Loucy (cell line): Measurements from ENCODE around the gene RPA1.

ENCODE experiments used
- H2AFZ ChIP-seq: fragments of 200-600 bp; sonication (generic); 2 replicates; pipeline ENCODE4 v1.6.0; 2016; ENCODE audit warnings: antibody characterized with exemption, mild to moderate bottlenecking, low read length, moderate library complexity
- H3F3A ChIP-seq: fragments of 200-600 bp; 2 replicates; pipeline ENCODE4 v1.6.0; 2016; ENCODE audit warnings: antibody characterized with exemption, low read depth, mild to moderate bottlenecking
- H3K27me3 ChIP-seq: fragments of 200-600 bp; sonication (generic); 2 replicates; pipeline ENCODE4 v1.6.1; 2014; ENCODE audit warnings: low read length, mild to moderate bottlenecking; ENCODE audit not compliant: insufficient read depth, poor library complexity, severe bottlenecking
- H3K36me3 ChIP-seq: fragments of 200-600 bp; sonication (generic); 2 replicates; pipeline ENCODE4 v1.6.1; 2016; ENCODE audit warnings: low read length; ENCODE audit not compliant: insufficient read depth
- H3K4me1 ChIP-seq: fragments of 200-600 bp; sonication (generic); 2 replicates; pipeline ENCODE4 v1.5.1; 2014; ENCODE audit warnings: low read length, mild to moderate bottlenecking; ENCODE audit not compliant: insufficient read depth, poor library complexity, severe bottlenecking
- H3K4me2 ChIP-seq: fragments of 200-600 bp; sonication (generic); 2 replicates; pipeline ENCODE4 v1.6.0; 2014; ENCODE audit warnings: antibody characterized with exemption, low read length, low read depth, mild to moderate bottlenecking; ENCODE audit not compliant: poor library complexity, severe bottlenecking
- H3K4me3 ChIP-seq: fragments of 200-600 bp; sonication (generic); 2 replicates; pipeline ENCODE4 v1.5.1; 2014; ENCODE audit warnings: low read length, mild to moderate bottlenecking, mixed read lengths; ENCODE audit not compliant: poor library complexity, severe bottlenecking
- H3K79me2 ChIP-seq: fragments of 200-600 bp; sonication (generic); 2 replicates; pipeline ENCODE4 v1.6.1; 2014; ENCODE audit warnings: low read length; ENCODE audit not compliant: insufficient read depth
- H3K9ac ChIP-seq: fragments of 200-600 bp; sonication (generic); 2 replicates; pipeline ENCODE4 v1.6.0; 2014; ENCODE audit warnings: mild to moderate bottlenecking, low read depth, low read length, moderate library complexity; ENCODE audit not compliant: poor library complexity, severe bottlenecking
- H3K9me2 ChIP-seq: fragments of 200-600 bp; sonication (generic); replicated peaks from 2 replicates; pipeline ENCODE4 v1.6.1; 2016; ENCODE audit warnings: low read depth, low read length, mixed read lengths
- H3K9me3 ChIP-seq: fragments of 200-600 bp; sonication (generic); 2 replicates; pipeline ENCODE4 v1.6.1; 2014; ENCODE audit warnings: mild to moderate bottlenecking, antibody characterized with exemption, low read length, low read depth; ENCODE audit not compliant: insufficient read depth
- H4K20me1 ChIP-seq: fragments of 200-600 bp; sonication (generic); 2 replicates; pipeline ENCODE4 v1.6.0; 2014; ENCODE audit warnings: antibody characterized with exemption, low read length, mild to moderate bottlenecking; ENCODE audit not compliant: insufficient read depth, poor library complexity, severe bottlenecking
- CTCF ChIP-seq: fragments of 200-600 bp; sonication (generic); conservative IDR thresholded peaks from 2 replicates; pipeline ENCODE4 v1.5.1; 2014; ENCODE audit warnings: mild to moderate bottlenecking, antibody characterized with exemption, low read length
- EZH2phosphoT487 ChIP-seq: fragments of 200-600 bp; IDR thresholded peaks from 2 replicates; pipeline ENCODE4 v1.6.1; 2018; ENCODE audit warnings: antibody characterized with exemption, mild to moderate bottlenecking, moderate library complexity, borderline replicate concordance

RPA1 gene

GRCh38 chr17:1941272-1942065 lies 111.7 kb downstream of the RPA1 start:
- H3K9me3 ChIP-seq, result no peaks in the 10 kb centered on the region
- no peak for TF ChIP-seq CTCF
- TF ChIP-seq EZH2phosphoT487, result no peak
- H3K4me3 ChIP-seq, result no peak overlapping the region
- no peaks in the 10 kb centered on the region for H3K4me1 ChIP-seq
- H3K9me2 ChIP-seq, result no peaks in the 10 kb centered on the region
- no peaks in the 10 kb centered on the region for H3K27me3 ChIP-seq
- no peak overlapping the region for H3K4me2 ChIP-seq
- no peaks in the 10 kb centered on the region for H3F3A ChIP-seq
- H2AFZ ChIP-seq, result no peak overlapping the region
- no peaks in the 10 kb centered on the region for H3K36me3 ChIP-seq
- no peak overlapping the region for H3K9ac ChIP-seq
- H3K79me2 ChIP-seq, result no peaks in the 10 kb centered on the region
- no peaks in the 10 kb centered on the region for H4K20me1 ChIP-seq

- TF ChIP-seq EZH2phosphoT487, result no peak
- TF ChIP-seq CTCF, result no peak
- Histone ChIP-seq H3K36me3 (no peaks in the 10 kb centered on the region), H3K4me2 (no peak overlapping the region), H3K9me2 (no peaks in the 10 kb centered on the region), H3K4me1 (no peaks in the 10 kb centered on the region), H3K9ac (no peak overlapping the region), H4K20me1 (no peaks in the 10 kb centered on the region), H3K9me3 (no peaks in the 10 kb centered on the region), H3K27me3 (no peaks in the 10 kb centered on the region), H3F3A (no peaks in the 10 kb centered on the region), H3K4me3 (no peak overlapping the region), H2AFZ (no peak overlapping the region), H3K79me2 (no peaks in the 10 kb centered on the region)
Observed at GRCh38 chr17:1942066-1942365, 112.2 kb downstream of the RPA1 start.

- H3K9ac ChIP-seq, result no peak overlapping the region
- TF ChIP-seq CTCF (no peak), EZH2phosphoT487 (no peak)
Observed at GRCh38 chr17:1942666-1943435, 113.0 kb downstream of the RPA1 start.

More at GRCh38 chr17:1942666-1943435, 113.0 kb downstream of the RPA1 start:
- Histone ChIP-seq H3K4me3 (no peak overlapping the region), H3K9me3 (no peaks in the 10 kb centered on the region), H2AFZ (no peak overlapping the region), H3K36me3 (no peaks in the 10 kb centered on the region), H3K4me1 (no peaks in the 10 kb centered on the region), H3F3A (no peaks in the 10 kb centered on the region), H3K9me2 (no peaks in the 10 kb centered on the region), H4K20me1 (no peaks in the 10 kb centered on the region), H3K4me2 (no peak overlapping the region), H3K79me2 (no peaks in the 10 kb centered on the region), H3K27me3 (no peaks in the 10 kb centered on the region)
